Endothelial cell of umbilical vein (primary cell): ENCODE results near the gene CADPS. TPM values are rescaled to one million over a fixed set of nuclear protein-coding genes. Genes with fewer than 3 reads are reported as not detected.

ENCODE experiments used
- BruUV-seq: library from RNA; stranded (reverse); fragments of 400-500 nt; replicated peaks from 2 replicates; lab custom pipeline; 2021; lab: Mats Ljungman, UMichigan
- CTCF ChIA-PET: fragments of 300-600, 350-600 bp; sonication (Branson Sonifier 250); formaldehyde crosslinking; loops from one replicate; lab custom pipeline; 2021; ENCODE audit warnings: antibody characterized with exemption, inconsistent platforms; lab: Charles Lee
- POLR2A ChIA-PET: fragments of 300-600, 350-600 bp; sonication (Branson Sonifier 250); formaldehyde crosslinking; loops from one replicate; lab custom pipeline; 2021; ENCODE audit warnings: antibody characterized with exemption, inconsistent platforms; lab: Charles Lee
- DNase-seq: peaks from one replicate; pipeline ENCODE4 v3.0.0-alpha.2; 2011; ENCODE audit warnings: low read depth, low spot score
- FAIRE-seq: peaks from 2 replicates; lab custom pipeline; 2011; peaks lifted over from hg19 to GRCh38; lab: Jason Lieb, UNC
- H2AFZ ChIP-seq: 2 replicates; pipeline ENCODE4 v1.6.0; 2012; ENCODE audit warnings: low read depth, low read length, control low read depth, inconsistent platforms
- H3K27ac ChIP-seq: 2 replicates; pipeline ENCODE4 v1.5.1; 2011; ENCODE audit warnings: low read depth, mild to moderate bottlenecking, control low read depth, low read length, moderate library complexity; ENCODE audit not compliant: insufficient read depth
- H3K27me3 ChIP-seq, 2 experiments: 2 replicates each; pipeline versions ENCODE4 v1.6.0 to v1.6.1; 2011; ENCODE audit warnings: low read length in 2 of 2, mixed read lengths in 1 of 2; ENCODE audit not compliant: control insufficient read depth in 2 of 2, insufficient read depth in 2 of 2
- H3K36me3 ChIP-seq, 2 experiments: 2 replicates in 1 of 2; 3 replicates in 1 of 2; pipeline ENCODE4 v1.5.1; 2011; ENCODE audit warnings: low read length in 2 of 2, mild to moderate bottlenecking in 1 of 2, moderate library complexity in 1 of 2; ENCODE audit not compliant: control insufficient read depth in 2 of 2, insufficient read depth in 2 of 2; ENCODE audit errors: extremely low read depth in 1 of 2
- H3K4me1 ChIP-seq: 3 replicates; pipeline ENCODE4 v1.5.1; 2011; ENCODE audit warnings: mild to moderate bottlenecking, low read length; ENCODE audit not compliant: control insufficient read depth, insufficient read depth; ENCODE audit errors: extremely low read depth
- H3K4me2 ChIP-seq: 2 replicates; pipeline ENCODE4 v1.6.1; 2011; ENCODE audit warnings: low read length, control low read depth, mixed read lengths; ENCODE audit not compliant: insufficient read depth
- H3K4me3 ChIP-seq, 3 experiments: fragments of 200-600 bp in 1 of 3; sonication (generic), shearing (Covaris generic) in 1 of 3; replicated peaks in 1 of 3; 2 replicates each; pipeline ENCODE4 v1.5.1; 2011 to 2016; ENCODE audit warnings: control low read depth in 3 of 3, low read length in 3 of 3, mild to moderate bottlenecking in 2 of 3, inconsistent platforms in 1 of 3, low read depth in 1 of 3, moderate library complexity in 1 of 3; ENCODE audit not compliant: insufficient read depth in 1 of 3
- H3K79me2 ChIP-seq: 2 replicates; pipeline ENCODE4 v1.6.0; 2012; ENCODE audit warnings: low read length, inconsistent platforms; ENCODE audit not compliant: control insufficient read depth, insufficient read depth
- H3K9ac ChIP-seq: replicated peaks from 2 replicates; pipeline ENCODE3; 2011; ENCODE audit warnings: low read length, control low read depth; ENCODE audit not compliant: insufficient read depth; ENCODE audit errors: extremely low read depth
- H3K9me1 ChIP-seq: replicated peaks from 3 replicates; pipeline ENCODE4 v1.6.0; 2011; ENCODE audit warnings: mild to moderate bottlenecking, low read length; ENCODE audit not compliant: control insufficient read depth, insufficient read depth; ENCODE audit errors: extremely low read depth
- H3K9me3 ChIP-seq: replicated peaks from 2 replicates; pipeline ENCODE4 v1.5.1; 2012; ENCODE audit warnings: low read length, inconsistent platforms; ENCODE audit not compliant: control insufficient read depth, insufficient read depth
- H4K20me1 ChIP-seq: replicated peaks from 2 replicates; pipeline ENCODE3; 2011; ENCODE audit warnings: mild to moderate bottlenecking, low read length; ENCODE audit not compliant: control insufficient read depth, insufficient read depth; ENCODE audit errors: extremely low read depth
- CTCF ChIP-seq, 2 donors: IDR thresholded peaks; 1 replicate in 1 of 2; 2 replicates in 1 of 2; pipeline ENCODE4 v1.5.1; 2011; ENCODE audit warnings: low read length in 2 of 2, mild to moderate bottlenecking in 2 of 2, moderate library complexity in 2 of 2, control low read depth in 1 of 2, inconsistent platforms in 1 of 2, low read depth in 1 of 2; ENCODE audit not compliant: insufficient read depth in 1 of 2; ENCODE audit errors: extremely low read depth in 1 of 2
- EZH2 ChIP-seq: IDR thresholded peaks from 2 replicates; pipeline ENCODE4 v1.6.1; 2012; ENCODE audit warnings: borderline replicate concordance, low read depth, mild to moderate bottlenecking, moderate library complexity, low read length, inconsistent platforms; ENCODE audit not compliant: severe bottlenecking
- FOS ChIP-seq: IDR thresholded peaks from 2 replicates; pipeline ENCODE4 v1.6.1; 2011; ENCODE audit warnings: mild to moderate bottlenecking, low read length, moderate library complexity, borderline replicate concordance; ENCODE audit not compliant: insufficient read depth
- GATA2 ChIP-seq: IDR thresholded peaks from 2 replicates; pipeline ENCODE4 v1.7.0; 2011; ENCODE audit warnings: low read depth, mild to moderate bottlenecking, moderate library complexity, mixed read lengths, low read length; ENCODE audit not compliant: insufficient read length, insufficient read depth
- JUN ChIP-seq: IDR thresholded peaks from 2 replicates; pipeline ENCODE4 v1.6.1; 2011; ENCODE audit warnings: borderline replicate concordance, low read depth; ENCODE audit not compliant: insufficient read length, insufficient read depth
- MAX ChIP-seq: IDR thresholded peaks from 2 replicates; pipeline ENCODE4 v1.6.1; 2011; ENCODE audit not compliant: insufficient read depth, insufficient read length
- MYC ChIP-seq: IDR thresholded peaks from one replicate; pipeline ENCODE4 v1.6.1; 2011; ENCODE audit warnings: mild to moderate bottlenecking, low read depth, low read length
- POLR2A ChIP-seq: IDR thresholded peaks from 2 replicates; pipeline ENCODE4 v1.6.1; 2012; ENCODE audit warnings: low read depth, mild to moderate bottlenecking, control low read depth, low read length
- POLR2AphosphoS5 ChIP-seq: IDR thresholded peaks from 2 replicates; pipeline ENCODE4 v1.6.1; 2012; ENCODE audit warnings: low read depth, mild to moderate bottlenecking, control low read depth, low read length, moderate library complexity; ENCODE audit not compliant: insufficient read depth
- dilution Hi-C: fragments of 300-500 bp; cut with MboI; formaldehyde crosslinking; loops from one replicate; pipeline ENCODE4 v1.15.0; 2019; ENCODE audit warnings: low sequenced_read_pairs; ENCODE audit not compliant: extremely low pct_ligation_motif_present
- intact Hi-C: fragments of 100-400 bp; cut with micrococcal nuclease; formaldehyde crosslinking; loops from one replicate; pipeline ENCODE4 v1.10.0; 2022
- polyA plus RNA-seq, 4 experiments: library from polyadenylated mRNA; depleted of rRNA in 3 of 4; stranded (reverse) in 3 of 4; unstranded in 1 of 4; fragments of >200 nt; gene quantifications; 2 replicates each; pipeline versions ENCODE4 v1.2.1 to v1.2.3, GENCODE V29; 2011 to 2012; ENCODE audit warnings: missing spikeins in 1 of 4
- total RNA-seq: library from RNA; stranded (reverse); gene quantifications from 2 replicates; pipeline ENCODE4 v1.2.3, GENCODE V29; 2021

CADPS gene
- total and polyA plus RNA-seq, 2 donors (not counting 3 experiments of a cell fraction or from before 2014, with no cell fraction given) = not detected

GRCh38 chr3:62757045-62757444 lies 118.2 kb downstream of the CADPS start:
- H3K9ac ChIP-seq = no peak overlapping the region
- no peak overlapping the region for H3K27ac ChIP-seq
- ChIA-PET POLR2A (no interaction called here), CTCF (no interaction called here)
- intact Hi-C loops = no loop called here
- H4K20me1 ChIP-seq = no peaks in the 10 kb centered on the region
- H3K9me3 ChIP-seq = no peaks in the 10 kb centered on the region
- no peaks in the 10 kb centered on the region for H3K79me2 ChIP-seq
- TF ChIP-seq CTCF (IDR thresholded peaks at IDR 0.05; ENCODE audit: extremely low read depth in 1 of 2, insufficient read depth in 1 of 2, low read depth in 1 of 2, low read length in 2 of 2) (no peak), JUN (no peak), MYC (no peak), EZH2 (no peak), POLR2AphosphoS5 (no peak), FOS (no peak), POLR2A (no peak)
- no TSS peak for BruUV-seq
- H3K4me2 ChIP-seq = no peak overlapping the region
- FAIRE-seq = no peak
- DNase-seq = no peak
- H2AFZ ChIP-seq = no peak overlapping the region
- no peaks in the 10 kb centered on the region for H3K36me3 ChIP-seq
- no peaks in the 10 kb centered on the region for H3K4me1 ChIP-seq
- dilution Hi-C loops = no loop called here
- no peaks in the 10 kb centered on the region for H3K27me3 ChIP-seq
- H3K9me1 ChIP-seq = no peaks in the 10 kb centered on the region
- no peak overlapping the region for H3K4me3 ChIP-seq

GRCh38 chr3:62755285-62755684 lies 119.9 kb downstream of the CADPS start:
- Histone ChIP-seq H3K9me1 (no peaks in the 10 kb centered on the region), H2AFZ (no peak overlapping the region), H3K79me2 (no peaks in the 10 kb centered on the region), H3K9me3 (no peaks in the 10 kb centered on the region), H3K4me1 (no peaks in the 10 kb centered on the region), H4K20me1 (no peaks in the 10 kb centered on the region), H3K9ac (no peak overlapping the region), H3K36me3 (no peaks in the 10 kb centered on the region), H3K27ac (no peak overlapping the region), H3K27me3 (no peaks in the 10 kb centered on the region), H3K4me2 (no peak overlapping the region), H3K4me3 (no peak overlapping the region)
- FAIRE-seq = no peak
- CTCF ChIA-PET = no interaction called here
- dilution Hi-C loops (no loop called here), intact Hi-C loops (no loop called here)
- TF ChIP-seq MAX (no peak), FOS (no peak), POLR2A (no peak), MYC (no peak), POLR2AphosphoS5 (no peak), EZH2 (no peak), GATA2 (no peak), CTCF (IDR thresholded peaks at IDR 0.05; ENCODE audit: extremely low read depth in 1 of 2, insufficient read depth in 1 of 2, low read depth in 1 of 2, low read length in 2 of 2) (no peak), JUN (no peak)
- no peak for DNase-seq
- POLR2A ChIA-PET = no interaction called here
- no TSS peak for BruUV-seq
